IMR-90 (cell line): ENCODE data around the gene CEACAM20. TPM values are rescaled to one million over a fixed set of nuclear protein-coding genes. Genes with fewer than 3 reads are reported as not detected.

ENCODE experiments used
- ATAC-seq: fragments of 200-7000 bp; cut with Tn5 transposase; 2 replicates; pipeline ENCODE4 v1.9.1; 2020; ENCODE audit warnings: low read depth, mild to moderate bottlenecking, moderate library complexity
- BruUV-seq: library from RNA; stranded (reverse); fragments of 400-500 nt; replicated peaks from 2 replicates; lab custom pipeline; 2021; lab: Mats Ljungman, UMichigan
- CTCF ChIA-PET: fragments of 300-600 bp; formaldehyde crosslinking; extraction: SDS; loops from one replicate; lab custom pipeline; 2021; ENCODE audit warnings: antibody characterized with exemption; lab: Yijun Ruan, JAX
- POLR2A ChIA-PET: fragments of 300-600 bp; sonication (Branson Sonifier 250); formaldehyde crosslinking; loops from one replicate; lab custom pipeline; 2022; ENCODE audit warnings: antibody characterized with exemption; ENCODE audit not compliant: unreplicated experiment; lab: Charles Lee
- DNase-seq: peaks from one replicate; pipeline ENCODE4 v3.0.0; 2013
- H2AFZ ChIP-seq: replicated peaks from 2 replicates; pipeline ENCODE3; 2013; ENCODE audit warnings: low read length, mild to moderate bottlenecking; ENCODE audit not compliant: poor library complexity
- H2AK5ac ChIP-seq: 2 replicates; pipeline ENCODE4 v1.6.1; 2013; ENCODE audit warnings: low read depth, low read length, inconsistent platforms
- H2AK9ac ChIP-seq: replicated peaks from 2 replicates; pipeline ENCODE3; 2013; ENCODE audit warnings: mild to moderate bottlenecking, low read depth, low read length, moderate library complexity; ENCODE audit not compliant: poor library complexity
- H2BK120ac ChIP-seq: 2 replicates; pipeline ENCODE4 v1.6.1; 2013; ENCODE audit warnings: low read depth, low read length, inconsistent platforms
- H2BK15ac ChIP-seq: 3 replicates; pipeline ENCODE4 v1.6.1; 2013; ENCODE audit warnings: low read depth, low read length, inconsistent platforms
- H2BK20ac ChIP-seq: 2 replicates; pipeline ENCODE4 v1.6.1; 2013; ENCODE audit warnings: low read depth, mild to moderate bottlenecking, inconsistent platforms, low read length, moderate library complexity
- H2BK5ac ChIP-seq: 2 replicates; pipeline ENCODE4 v1.6.1; 2013; ENCODE audit warnings: mild to moderate bottlenecking, low read depth, low read length, inconsistent platforms; ENCODE audit not compliant: poor library complexity, severe bottlenecking
- H3K14ac ChIP-seq: replicated peaks from 2 replicates; pipeline ENCODE4 v1.6.1; 2013; ENCODE audit warnings: low read depth, low read length, inconsistent platforms
- H3K18ac ChIP-seq: 2 replicates; pipeline ENCODE4 v1.6.1; 2013; ENCODE audit warnings: low read depth, low read length, control low read depth
- H3K23ac ChIP-seq: 2 replicates; pipeline ENCODE4 v1.6.1; 2013; ENCODE audit warnings: low read depth, low read length, inconsistent platforms
- H3K27ac ChIP-seq: 2 replicates; pipeline ENCODE4 v1.5.1; 2013; ENCODE audit warnings: mild to moderate bottlenecking, control low read depth, low read length; ENCODE audit not compliant: insufficient read depth
- H3K27me3 ChIP-seq: 2 replicates; pipeline ENCODE4 v1.6.1; 2013; ENCODE audit warnings: low read length; ENCODE audit not compliant: control insufficient read depth, insufficient read depth
- H3K36me3 ChIP-seq: 2 replicates; pipeline ENCODE4 v1.6.1; 2013; ENCODE audit warnings: low read length, mixed read lengths; ENCODE audit not compliant: control insufficient read depth, insufficient read depth
- H3K4ac ChIP-seq: 2 replicates; pipeline ENCODE4 v1.6.1; 2013; ENCODE audit warnings: low read depth, low read length, inconsistent platforms
- H3K4me1 ChIP-seq: 2 replicates; pipeline ENCODE4 v1.6.1; 2013; ENCODE audit warnings: low read length, mixed read lengths; ENCODE audit not compliant: control insufficient read depth, insufficient read depth
- H3K4me2 ChIP-seq: 2 replicates; pipeline ENCODE4 v1.6.1; 2013; ENCODE audit warnings: low read depth, mild to moderate bottlenecking, control low read depth, low read length, moderate library complexity
- H3K4me3 ChIP-seq: 2 replicates; pipeline ENCODE4 v1.5.1; 2013; ENCODE audit warnings: low read depth, mild to moderate bottlenecking, control low read depth, low read length, moderate library complexity; ENCODE audit not compliant: insufficient read depth
- H3K56ac ChIP-seq: 2 replicates; pipeline ENCODE4 v1.6.1; 2013; ENCODE audit warnings: low read length, inconsistent platforms; ENCODE audit not compliant: insufficient read depth; ENCODE audit errors: extremely low read depth
- H3K79me1 ChIP-seq, 2 experiments: 2 replicates each; pipeline ENCODE4 v1.6.1; 2013; ENCODE audit warnings: low read length in 2 of 2, inconsistent platforms in 1 of 2, low read depth in 1 of 2
- H3K9ac ChIP-seq: 2 replicates; pipeline ENCODE4 v1.6.1; 2013; ENCODE audit warnings: low read depth, low read length, control low read depth
- H3K9me1 ChIP-seq: 2 replicates; pipeline ENCODE4 v1.6.1; 2013; ENCODE audit warnings: low read length, inconsistent platforms; ENCODE audit not compliant: insufficient read depth
- H3K9me3 ChIP-seq: 2 replicates; pipeline ENCODE4 v1.6.1; 2013; ENCODE audit warnings: low read length; ENCODE audit not compliant: control insufficient read depth, insufficient read depth
- H4K20me1 ChIP-seq: 2 replicates; pipeline ENCODE4 v1.6.1; 2013; ENCODE audit warnings: low read length, inconsistent platforms; ENCODE audit not compliant: insufficient read depth
- H4K5ac ChIP-seq: 2 replicates; pipeline ENCODE4 v1.6.1; 2013; ENCODE audit warnings: mild to moderate bottlenecking, low read depth, low read length, control low read depth
- H4K8ac ChIP-seq, 2 experiments: 2 replicates each; pipeline ENCODE4 v1.6.1; 2013; ENCODE audit warnings: low read depth in 2 of 2, low read length in 2 of 2, control low read depth in 1 of 2, inconsistent platforms in 1 of 2
- H4K91ac ChIP-seq: 2 replicates; pipeline ENCODE4 v1.6.1; 2013; ENCODE audit warnings: low read depth, low read length, inconsistent platforms; ENCODE audit not compliant: insufficient read depth
- BHLHE40 ChIP-seq: fragments of 150-350 bp; IDR thresholded peaks from 2 replicates; pipeline ENCODE4 v1.6.1; 2016; ENCODE audit warnings: mild to moderate bottlenecking, low read depth, low read length
- CEBPB ChIP-seq: IDR thresholded peaks from 2 replicates; pipeline ENCODE4 v1.6.1; 2012; ENCODE audit warnings: low read depth, low read length, improper control_type of control experiment
- CHD1 ChIP-seq: IDR thresholded peaks from 2 replicates; pipeline ENCODE4 v1.6.1; 2012; ENCODE audit warnings: low read depth, low read length, improper control_type of control experiment
- ELK1 ChIP-seq: fragments of 150-350 bp; IDR thresholded peaks from 2 replicates; pipeline ENCODE4 v1.6.1; 2016; ENCODE audit warnings: low read depth, mild to moderate bottlenecking, low read length, moderate library complexity, borderline replicate concordance
- FOS ChIP-seq: fragments of 150-350 bp; IDR thresholded peaks from 2 replicates; pipeline ENCODE4 v1.6.1; 2016; ENCODE audit warnings: low read depth, low read length
- MAZ ChIP-seq: IDR thresholded peaks from 2 replicates; pipeline ENCODE4 v1.6.1; 2012; ENCODE audit warnings: low read depth, mild to moderate bottlenecking, low read length, improper control_type of control experiment, moderate library complexity, borderline replicate concordance
- MXI1 ChIP-seq: IDR thresholded peaks from 2 replicates; pipeline ENCODE4 v1.6.1; 2012; ENCODE audit warnings: low read depth, mild to moderate bottlenecking, low read length, moderate library complexity, borderline replicate concordance
- POLR2A ChIP-seq: IDR thresholded peaks from 2 replicates; pipeline ENCODE4 v1.6.1; 2012; ENCODE audit warnings: mild to moderate bottlenecking, low read depth, low read length
- RAD21 ChIP-seq: IDR thresholded peaks from 2 replicates; pipeline ENCODE4 v1.6.1; 2012; ENCODE audit warnings: low read length, improper control_type of control experiment
- RCOR1 ChIP-seq: IDR thresholded peaks from 2 replicates; pipeline ENCODE4 v1.6.1; 2012; ENCODE audit warnings: mild to moderate bottlenecking, low read length, improper control_type of control experiment; ENCODE audit not compliant: insufficient replicate concordance
- SMC3 ChIP-seq: fragments of 150-350 bp; IDR thresholded peaks from 2 replicates; pipeline ENCODE4 v1.6.1; 2016; ENCODE audit warnings: low read depth, mild to moderate bottlenecking, antibody characterized with exemption, low read length, moderate library complexity
- WGBS, 2 experiments: methylation state at CpG; one replicate each; pipeline versions ENCODE4 v1.1.5 to v1.1.7; 2013; ENCODE audit warnings: missing lambda C conversion rate in 2 of 2; ENCODE audit not compliant: insufficient read length in 1 of 2; ENCODE audit errors: extremely low coverage in 2 of 2; 5-methylcytosine and 5-hydroxymethylcytosine counted together
- dilution Hi-C: fragments of 300-500 bp; cut with HindIII; formaldehyde crosslinking; loops from one replicate; pipeline ENCODE4 v1.14.3; 2018; ENCODE audit warnings: low sequenced_read_pairs; ENCODE audit not compliant: unreplicated experiment
- in situ Hi-C: fragments of 300-500 bp; cut with MboI; formaldehyde crosslinking; loops from 3 replicates; pipeline ENCODE4 v1.14.3; 2019; ENCODE audit warnings: low sequenced_read_pairs, inconsistent platforms, mixed read lengths
- intact Hi-C: fragments of 100-400 bp; cut with micrococcal nuclease; formaldehyde crosslinking; loops from 2 replicates; pipeline ENCODE4 v1.10.0; 2022
- polyA plus RNA-seq, 3 experiments: library from polyadenylated mRNA; depleted of rRNA; stranded (reverse); fragments of >200 nt; gene quantifications; 2 replicates each; pipeline ENCODE4 v1.2.3, GENCODE V29; 2012; ENCODE audit warnings: low replicate concordance in 1 of 3
- total RNA-seq: library from RNA; depleted of rRNA; stranded (reverse); fragments of >200 nt; gene quantifications from 2 replicates; pipeline ENCODE4 v1.2.3, GENCODE V29; 2012
- TF ChIP-seq, protein P1 (sequence below): conservative IDR thresholded peaks from 2 replicates; pipeline ENCODE4 v1.5.1; 2012; ENCODE audit warnings: mild to moderate bottlenecking, low read depth, low read length, improper control_type of control experiment

The CEACAM20 gene
- total and polyA plus RNA-seq, 2 of the 4 experiments (the other 2 are of a cell fraction): not detected

DNA sequence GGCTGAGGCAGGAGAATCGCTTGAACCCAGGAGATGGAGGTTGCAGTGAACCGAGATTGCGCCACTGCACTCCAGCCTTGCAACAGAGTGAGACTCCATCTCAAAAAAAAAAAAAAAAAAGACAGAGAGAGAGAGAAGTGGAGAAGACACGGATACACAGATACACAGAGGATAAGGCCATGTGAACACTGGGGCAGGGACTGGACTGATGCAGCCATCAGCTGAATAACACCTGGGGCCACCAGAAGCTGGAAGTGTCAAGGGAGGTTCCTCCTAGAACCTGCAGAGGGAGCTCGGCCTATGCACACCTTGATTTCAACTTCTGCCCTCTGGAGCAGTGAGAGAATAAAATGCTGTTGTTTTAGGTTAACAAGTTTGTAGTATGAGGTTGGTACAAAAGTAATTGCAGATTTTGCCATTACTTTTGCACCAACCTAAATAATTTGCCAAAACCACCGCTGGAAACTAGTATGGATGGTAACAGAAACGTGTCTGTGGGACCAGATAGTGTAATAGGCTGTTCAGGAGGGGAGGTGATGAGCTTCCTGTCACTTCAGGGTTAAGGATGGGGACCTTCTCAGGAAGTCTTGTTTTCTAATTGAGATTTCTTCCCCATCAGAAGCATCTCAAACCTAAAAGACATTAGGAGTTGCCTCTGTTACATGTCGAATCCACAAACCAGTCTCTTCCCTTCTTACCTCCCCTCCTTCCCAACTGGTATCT is 47.5 kb upstream of the CEACAM20 start:
- no TSS peak for BruUV-seq
- no peaks in the 10 kb centered on the region for H3K36me3 ChIP-seq
- no peak overlapping the region; the same call in 1 of the 2 replicates for H3K14ac ChIP-seq
- H3K27me3 ChIP-seq: no peaks in the 10 kb centered on the region
- ATAC-seq: peak; percentile 37; the same call in 1 of the 2 replicates
- no peaks in the 10 kb centered on the region; the same call in 1 of the 2 replicates for H3K9me1 ChIP-seq
- ChIA-PET CTCF (interaction anchor here (1.0 to 1.3 kb wide), 2 partner anchors 80 to 144 kb away, joined by 4 to 5 read pairs; no protein-coding TSS in a partner anchor), POLR2A (interaction anchor here (0.6 kb wide), 1 partner anchor 231 kb away, joined by 9 read pairs; no protein-coding TSS in a partner anchor)
- H3K56ac ChIP-seq: no peak overlapping the region
- intact Hi-C loops (loop anchor here (10.0 kb wide), 1 partner anchor 378 kb away; the partner anchor contains the start of gene CLPTM1), dilution Hi-C loops (no loop called here), in situ Hi-C loops (no loop called here)
- H2BK15ac ChIP-seq: no peak overlapping the region
- TF ChIP-seq CEBPB (no peak), MAZ (no peak), FOS (no peak), MXI1 (no peak), RAD21 (peak; percentile 55), BHLHE40 (no peak), POLR2A (no peak), SMC3 (peak; percentile 38), CHD1 (no peak), ELK1 (no peak), RCOR1 (no peak)
- TF ChIP-seq, protein P1, sequence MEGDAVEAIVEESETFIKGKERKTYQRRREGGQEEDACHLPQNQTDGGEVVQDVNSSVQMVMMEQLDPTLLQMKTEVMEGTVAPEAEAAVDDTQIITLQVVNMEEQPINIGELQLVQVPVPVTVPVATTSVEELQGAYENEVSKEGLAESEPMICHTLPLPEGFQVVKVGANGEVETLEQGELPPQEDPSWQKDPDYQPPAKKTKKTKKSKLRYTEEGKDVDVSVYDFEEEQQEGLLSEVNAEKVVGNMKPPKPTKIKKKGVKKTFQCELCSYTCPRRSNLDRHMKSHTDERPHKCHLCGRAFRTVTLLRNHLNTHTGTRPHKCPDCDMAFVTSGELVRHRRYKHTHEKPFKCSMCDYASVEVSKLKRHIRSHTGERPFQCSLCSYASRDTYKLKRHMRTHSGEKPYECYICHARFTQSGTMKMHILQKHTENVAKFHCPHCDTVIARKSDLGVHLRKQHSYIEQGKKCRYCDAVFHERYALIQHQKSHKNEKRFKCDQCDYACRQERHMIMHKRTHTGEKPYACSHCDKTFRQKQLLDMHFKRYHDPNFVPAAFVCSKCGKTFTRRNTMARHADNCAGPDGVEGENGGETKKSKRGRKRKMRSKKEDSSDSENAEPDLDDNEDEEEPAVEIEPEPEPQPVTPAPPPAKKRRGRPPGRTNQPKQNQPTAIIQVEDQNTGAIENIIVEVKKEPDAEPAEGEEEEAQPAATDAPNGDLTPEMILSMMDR: peak; percentile 43
- H4K20me1 ChIP-seq: no peaks in the 10 kb centered on the region
- H2AK5ac ChIP-seq: no peak overlapping the region
- no peak overlapping the region for H2BK20ac ChIP-seq
- no peak overlapping the region for H3K18ac ChIP-seq
- no peak overlapping the region for H2BK5ac ChIP-seq
- DNase-seq: peak; percentile 20
- H3K4me1 ChIP-seq: no peaks in the 10 kb centered on the region
- H3K4me2 ChIP-seq: no peak overlapping the region
- H3K4me3 ChIP-seq: no peak overlapping the region
- no peak overlapping the region for H2BK120ac ChIP-seq
- H3K4ac ChIP-seq: peak overlapping the region; percentile 24; the same call in 1 of the 2 replicates
- H3K23ac ChIP-seq: no peak overlapping the region
- H2AFZ ChIP-seq: no peak overlapping the region
- H4K5ac ChIP-seq: no peak overlapping the region
- H4K91ac ChIP-seq: no peak overlapping the region
- no peak overlapping the region for H3K9ac ChIP-seq
- H3K9me3 ChIP-seq: peaks cover 2% of the 10 kb centered on the region; the same call in 1 of the 2 replicates
- no peak overlapping the region for H2AK9ac ChIP-seq
- H3K79me1 ChIP-seq: no peaks in the 10 kb centered on the region
- WGBS, 2 experiments: no CpG with 5 or more reads among the region's 8 CpGs
- no peak overlapping the region for H3K27ac ChIP-seq
- H4K8ac ChIP-seq: no peak overlapping the region
